Gastrocnemius medialis (tissue), 4 donors: Measurements from ENCODE around the gene RAI1. TPM values are rescaled to one million over a fixed set of nuclear protein-coding genes. Genes with fewer than 3 reads are reported as not detected.

ENCODE experiments used
- ATAC-seq, 2 donors: fragments of 150-250 bp; one replicate each; pipeline ENCODE4 v1.9.1; 2016
- DNase-seq, 2 donors: peaks; one replicate each; pipeline ENCODE4 v3.0.0-alpha.2; 2019
- H3K27ac ChIP-seq, 4 donors: fragments of 200-600 bp; sonication (generic); 1 replicate in 1 of 4; 2 replicates in 3 of 4; pipeline ENCODE4 v1.5.1; 2016 to 2018; ENCODE audit warnings: mild to moderate bottlenecking in 2 of 4, moderate library complexity in 1 of 4
- H3K27me3 ChIP-seq, 3 donors: fragments of 200-600 bp; sonication (generic) in 2 of 3; 1 replicate in 1 of 3; 2 replicates in 2 of 3; pipeline versions ENCODE4 v1.5.1 to v1.6.0; 2016 to 2019; ENCODE audit warnings: mild to moderate bottlenecking in 1 of 3, moderate library complexity in 1 of 3
- H3K36me3 ChIP-seq, 2 donors: fragments of 200-600 bp; sonication (generic) in 1 of 2; one replicate each; pipeline ENCODE4 v1.5.1; 2017 to 2018
- H3K4me1 ChIP-seq, 2 donors: fragments of 200-600 bp; sonication (generic) in 1 of 2; one replicate each; pipeline ENCODE4 v1.5.1; 2016 to 2017; ENCODE audit warnings: mild to moderate bottlenecking in 2 of 2
- H3K4me3 ChIP-seq, 4 donors: fragments of 200-600 bp; sonication (generic) in 3 of 4; 1 replicate in 1 of 4; 2 replicates in 3 of 4; pipeline ENCODE4 v1.5.1; 2016 to 2019; ENCODE audit warnings: mild to moderate bottlenecking in 2 of 4
- H3K9me3 ChIP-seq, 3 donors: fragments of 200-600 bp; sonication (generic) in 2 of 3; 1 replicate in 1 of 3; 2 replicates in 2 of 3; pipeline ENCODE4 v1.5.1; 2016 to 2019
- POLR2A ChIP-seq, 2 donors: fragments of 450-650 bp; IDR thresholded peaks; one replicate each; pipeline ENCODE4 v1.6.1; 2017; ENCODE audit warnings: antibody characterized with exemption in 2 of 2, mild to moderate bottlenecking in 2 of 2, moderate library complexity in 2 of 2
- in situ Hi-C, 4 donors: fragments of 200-750 bp; cut with MboI; loops; one replicate each; pipeline versions ENCODE4 v1.15.0 to v1.8.0; 2017; ENCODE audit warnings: low sequenced_read_pairs in 4 of 4
- intact Hi-C: fragments of 100-400 bp; cut with DNase I; formaldehyde crosslinking; loops from one replicate; pipeline ENCODE4 v1.15.1; 2023; ENCODE audit warnings: low total_unique reads
- total RNA-seq, 4 donors: library from RNA; depleted of rRNA; stranded (reverse); fragments of >200 nt; gene quantifications; one replicate each; pipeline versions ENCODE4 v1.1.0 to v1.2.3, GENCODE V29; 2016
- TF ChIP-seq, protein P1 (sequence below), 5 experiments: fragments of 450-650 bp in 3 of 5; fragments of 200-600 bp in 2 of 5; sonication (generic) in 2 of 5; IDR thresholded peaks in 4 of 5; conservative IDR thresholded peaks in 1 of 5; 1 replicate in 4 of 5; 2 replicates in 1 of 5; pipeline ENCODE4 v1.5.1; 2016 to 2019; ENCODE audit warnings: antibody characterized with exemption in 5 of 5, mild to moderate bottlenecking in 3 of 5, moderate library complexity in 3 of 5

The RAI1 gene
- total RNA-seq, 4 donors from 2014 or later: 2.1 to 6.7 (median 4.3) TPM

DNA sequence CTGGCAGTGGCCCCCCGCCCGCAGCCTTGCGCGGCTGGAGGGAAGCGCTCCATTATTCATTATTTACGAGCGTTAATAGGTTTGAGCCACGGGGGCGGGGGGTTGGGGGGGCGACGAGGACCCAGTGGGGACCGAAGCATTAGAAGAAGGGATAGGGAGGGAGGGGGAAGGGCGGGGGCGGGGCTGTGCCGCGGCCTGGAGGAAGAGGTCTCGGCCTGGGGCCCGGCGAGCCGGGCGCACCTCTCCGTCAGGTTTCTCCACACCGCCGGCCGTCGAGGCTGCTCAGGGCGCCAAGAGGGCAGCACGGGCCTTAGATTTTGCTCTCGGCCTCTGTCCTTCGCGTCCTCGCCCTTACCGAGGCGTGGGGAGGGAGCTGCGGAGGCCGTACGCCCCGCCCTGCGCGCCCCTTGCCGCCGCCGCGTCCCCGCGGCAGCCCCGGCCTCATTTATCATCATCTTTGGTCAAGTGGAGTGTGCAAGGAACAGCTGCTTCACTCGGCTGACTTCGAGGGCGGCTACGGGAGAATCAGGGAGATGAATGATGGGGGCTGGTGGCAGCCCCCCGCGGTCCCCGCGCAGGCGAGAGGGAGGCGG lies 101.4 kb downstream of the RAI1 start:
- ATAC-seq (peak; percentile 31 to 32), DNase-seq (peak in 1 of 2 donors; percentile 51)
- no peaks in the 10 kb centered on the region for H3K27me3 ChIP-seq
- H3K4me1 ChIP-seq: peaks cover 48 to 57% of the 10 kb centered on the region in 2 donors
- TF ChIP-seq, protein P1, sequence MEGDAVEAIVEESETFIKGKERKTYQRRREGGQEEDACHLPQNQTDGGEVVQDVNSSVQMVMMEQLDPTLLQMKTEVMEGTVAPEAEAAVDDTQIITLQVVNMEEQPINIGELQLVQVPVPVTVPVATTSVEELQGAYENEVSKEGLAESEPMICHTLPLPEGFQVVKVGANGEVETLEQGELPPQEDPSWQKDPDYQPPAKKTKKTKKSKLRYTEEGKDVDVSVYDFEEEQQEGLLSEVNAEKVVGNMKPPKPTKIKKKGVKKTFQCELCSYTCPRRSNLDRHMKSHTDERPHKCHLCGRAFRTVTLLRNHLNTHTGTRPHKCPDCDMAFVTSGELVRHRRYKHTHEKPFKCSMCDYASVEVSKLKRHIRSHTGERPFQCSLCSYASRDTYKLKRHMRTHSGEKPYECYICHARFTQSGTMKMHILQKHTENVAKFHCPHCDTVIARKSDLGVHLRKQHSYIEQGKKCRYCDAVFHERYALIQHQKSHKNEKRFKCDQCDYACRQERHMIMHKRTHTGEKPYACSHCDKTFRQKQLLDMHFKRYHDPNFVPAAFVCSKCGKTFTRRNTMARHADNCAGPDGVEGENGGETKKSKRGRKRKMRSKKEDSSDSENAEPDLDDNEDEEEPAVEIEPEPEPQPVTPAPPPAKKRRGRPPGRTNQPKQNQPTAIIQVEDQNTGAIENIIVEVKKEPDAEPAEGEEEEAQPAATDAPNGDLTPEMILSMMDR (IDR thresholded peaks at IDR 0.05 in 4 of 5, conservative IDR thresholded peaks at IDR 0.05 in 1 of 5): no peak
- TF ChIP-seq POLR2A (IDR thresholded peaks at IDR 0.05): no peak
- intact Hi-C loops (loop anchor here (2.0 to 5.0 kb wide), 5 partner anchors 30 to 545 kb away; partner anchors contain the start of genes FLCN and RAI1), in situ Hi-C loops (loop anchor here in 1 of 4 donors (25.0 kb wide), 1 partner anchor 95 kb away; the partner anchor contains the start of gene RAI1)
- no peaks in the 10 kb centered on the region for H3K36me3 ChIP-seq
- H3K27ac ChIP-seq: peak overlapping the region; percentile 88 to 98 (median 93)
- no peaks in the 10 kb centered on the region for H3K9me3 ChIP-seq
- H3K4me3 ChIP-seq: peak overlapping the region; percentile 56 to 94 (median 62)

DNA sequence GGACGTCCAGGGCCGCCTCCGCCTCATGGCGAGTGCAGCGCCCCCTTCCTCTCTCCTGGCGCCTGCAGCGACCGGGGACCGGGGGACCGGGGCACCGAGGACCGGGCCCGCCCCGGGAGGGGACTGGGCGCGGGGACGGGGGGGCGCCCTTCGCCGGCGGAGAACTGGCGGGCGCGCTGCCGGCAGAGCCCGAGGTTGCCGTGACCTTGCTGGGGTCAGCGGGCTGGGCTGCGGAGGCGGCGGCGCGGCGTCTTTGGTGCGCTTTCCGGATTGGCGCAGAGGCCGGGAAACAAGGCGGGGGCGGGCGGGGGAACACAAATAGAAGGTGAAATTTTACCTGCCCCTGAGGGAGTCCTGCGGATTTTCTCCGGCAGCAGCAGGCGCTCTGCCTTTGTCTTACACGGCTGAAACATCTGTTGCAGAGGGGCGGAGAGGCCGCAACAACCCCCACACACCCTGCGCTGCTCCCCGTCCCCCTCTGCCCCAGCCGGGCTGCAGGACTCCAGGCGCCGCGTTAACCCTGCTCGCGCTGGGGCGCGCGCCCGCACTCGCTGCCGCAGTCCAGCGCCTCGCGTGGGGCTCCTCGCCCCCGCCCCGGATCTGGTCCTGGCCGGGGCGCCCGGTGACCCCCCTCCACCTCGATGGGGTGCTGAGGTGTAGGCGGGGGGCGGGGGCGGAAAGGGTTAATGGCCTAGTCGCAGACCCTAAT lies 102.0 kb downstream of the RAI1 start:
- Histone ChIP-seq H3K36me3 (no peaks in the 10 kb centered on the region), H3K4me1 (peaks cover 45 to 53% of the 10 kb centered on the region in 2 donors), H3K27me3 (no peaks in the 10 kb centered on the region), H3K9me3 (no peaks in the 10 kb centered on the region), H3K27ac (peak overlapping the region; percentile 88 to 98 (median 93)), H3K4me3 (peak overlapping the region; percentile 56 to 94 (median 62))
- ATAC-seq (peak; percentile 61 to 67), DNase-seq (peak; percentile 74 to 90)
- in situ Hi-C loops (loop anchor here in 1 of 4 donors (25.0 kb wide), 1 partner anchor 96 kb away; the partner anchor contains the start of gene RAI1), intact Hi-C loops (loop anchor here (2.0 to 5.0 kb wide), 5 partner anchors 30 to 546 kb away; partner anchors contain the start of genes FLCN and RAI1)
- TF ChIP-seq, protein P1 (IDR thresholded peaks at IDR 0.05 in 4 of 5, conservative IDR thresholded peaks at IDR 0.05 in 1 of 5): peak in 2 of 5 experiments; percentile 11 to 20
- TF ChIP-seq POLR2A (IDR thresholded peaks at IDR 0.05): peak; percentile 65 to 78

DNA sequence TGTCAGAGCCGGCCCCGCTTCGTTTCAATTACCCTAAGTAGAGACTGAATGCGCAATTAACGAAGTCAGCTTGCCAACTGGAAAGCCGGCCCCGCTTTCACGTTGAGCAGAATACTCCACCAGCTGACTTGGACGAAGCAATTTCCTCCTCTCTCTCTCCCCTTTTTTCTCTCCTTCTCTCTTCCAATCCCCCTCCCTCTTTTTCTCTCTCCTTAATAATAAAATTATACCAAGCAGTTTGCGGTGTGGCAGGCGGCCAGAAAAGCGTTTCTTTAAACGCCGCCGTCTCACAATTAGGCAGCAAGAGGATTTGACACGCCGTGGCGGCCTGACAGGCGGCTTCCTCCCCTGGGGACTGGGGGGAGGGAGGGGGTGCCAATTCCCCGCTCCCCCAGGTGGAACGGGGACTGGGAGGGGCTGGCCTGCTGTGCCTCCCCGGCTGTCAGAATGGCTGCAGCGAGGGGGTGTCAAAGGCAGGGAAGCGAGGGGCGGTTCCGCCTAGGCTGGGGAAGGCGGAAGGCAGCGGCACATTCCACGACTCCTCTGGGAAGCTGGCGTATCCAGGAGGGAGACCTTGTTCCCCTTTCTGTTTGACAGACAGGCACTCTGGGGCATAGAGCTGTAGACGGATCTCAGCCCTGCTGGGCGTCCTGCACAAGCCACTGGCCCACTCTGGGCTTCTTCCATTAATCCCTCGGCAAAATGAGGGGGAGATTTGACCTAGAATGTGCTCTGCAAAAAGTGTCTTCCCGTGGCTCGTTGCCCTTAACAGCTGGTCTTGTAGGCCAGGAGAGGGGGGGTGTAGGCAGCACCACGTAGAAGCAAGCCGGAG lies 102.8 kb downstream of the RAI1 start:
- in situ Hi-C loops: loop anchor here in 1 of 4 donors (25.0 kb wide), 1 partner anchor 97 kb away; the partner anchor contains the start of gene RAI1
- intact Hi-C loops: loop anchor here (2.0 to 5.0 kb wide), 5 partner anchors 31 to 547 kb away; partner anchors contain the start of genes FLCN and RAI1
- peaks cover 38 to 45% of the 10 kb centered on the region in 2 donors for H3K4me1 ChIP-seq
- no peaks in the 10 kb centered on the region for H3K9me3 ChIP-seq
- peak overlapping the region; percentile 56 to 94 (median 62) for H3K4me3 ChIP-seq
- H3K27ac ChIP-seq: peak overlapping the region; percentile 88 to 98 (median 93)
- no peaks in the 10 kb centered on the region for H3K27me3 ChIP-seq
- TF ChIP-seq POLR2A (IDR thresholded peaks at IDR 0.05): no peak
- TF ChIP-seq, protein P1 (IDR thresholded peaks at IDR 0.05 in 4 of 5, conservative IDR thresholded peaks at IDR 0.05 in 1 of 5): no peak
- ATAC-seq: peak; percentile 2 to 28
- no peaks in the 10 kb centered on the region for H3K36me3 ChIP-seq
- peak in 1 of 2 donors; percentile 45 for DNase-seq

DNA sequence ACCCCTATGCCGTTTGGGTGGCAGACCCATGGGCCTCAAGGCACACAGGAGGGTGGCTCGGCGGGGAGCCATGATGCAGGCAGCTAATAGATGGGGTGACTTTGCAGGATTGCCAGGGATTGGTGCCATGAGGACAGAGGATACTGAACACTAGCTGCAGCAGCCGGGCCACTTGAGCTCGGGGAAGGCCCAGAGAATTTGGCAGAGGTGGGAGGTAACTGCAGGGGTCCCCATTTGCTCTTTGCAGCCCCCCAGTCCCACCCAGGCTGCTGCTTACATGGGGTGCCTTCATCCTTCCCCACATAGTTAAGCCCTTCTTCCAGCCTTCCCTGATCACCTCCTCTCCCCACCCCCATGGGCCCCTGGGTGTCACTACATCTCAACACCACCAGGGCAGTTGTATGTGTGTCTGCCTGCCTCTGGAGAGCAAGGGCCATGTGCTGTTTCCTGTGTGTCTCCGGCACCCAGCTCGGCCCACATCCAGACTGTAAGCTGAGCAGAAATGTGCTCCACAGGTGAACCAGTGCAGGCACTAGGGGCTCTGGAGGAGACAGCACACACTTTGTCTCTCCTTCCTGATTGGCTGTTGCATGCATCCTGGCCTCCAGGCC lies 103.5 kb downstream of the RAI1 start:
- TF ChIP-seq POLR2A (IDR thresholded peaks at IDR 0.05): no peak
- TF ChIP-seq, protein P1 (IDR thresholded peaks at IDR 0.05 in 4 of 5, conservative IDR thresholded peaks at IDR 0.05 in 1 of 5): peak in 4 of 5 experiments; percentile 25 to 43 (median 42)
- intact Hi-C loops (loop anchor here (5.0 kb wide), 1 partner anchor 547 kb away; the partner anchor contains the start of gene FLCN), in situ Hi-C loops (loop anchor here in 1 of 4 donors (25.0 kb wide), 1 partner anchor 97 kb away; the partner anchor contains the start of gene RAI1)
- ATAC-seq: peak in 1 of 2 donors; percentile 12
- Histone ChIP-seq H3K27ac (peak overlapping the region; percentile 88 to 98 (median 93)), H3K36me3 (no peaks in the 10 kb centered on the region), H3K9me3 (no peaks in the 10 kb centered on the region), H3K4me1 (peaks cover 35 to 42% of the 10 kb centered on the region in 2 donors), H3K4me3 (peak overlapping the region in 3 of 4 donors; percentile 56 to 94 (median 60)), H3K27me3 (no peaks in the 10 kb centered on the region)
- peak in 1 of 2 donors; percentile 73 for DNase-seq
